ENCODE measurements around the gene TAS2R9.

TAS2R9 gene, protein sequence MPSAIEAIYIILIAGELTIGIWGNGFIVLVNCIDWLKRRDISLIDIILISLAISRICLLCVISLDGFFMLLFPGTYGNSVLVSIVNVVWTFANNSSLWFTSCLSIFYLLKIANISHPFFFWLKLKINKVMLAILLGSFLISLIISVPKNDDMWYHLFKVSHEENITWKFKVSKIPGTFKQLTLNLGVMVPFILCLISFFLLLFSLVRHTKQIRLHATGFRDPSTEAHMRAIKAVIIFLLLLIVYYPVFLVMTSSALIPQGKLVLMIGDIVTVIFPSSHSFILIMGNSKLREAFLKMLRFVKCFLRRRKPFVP

DNA sequence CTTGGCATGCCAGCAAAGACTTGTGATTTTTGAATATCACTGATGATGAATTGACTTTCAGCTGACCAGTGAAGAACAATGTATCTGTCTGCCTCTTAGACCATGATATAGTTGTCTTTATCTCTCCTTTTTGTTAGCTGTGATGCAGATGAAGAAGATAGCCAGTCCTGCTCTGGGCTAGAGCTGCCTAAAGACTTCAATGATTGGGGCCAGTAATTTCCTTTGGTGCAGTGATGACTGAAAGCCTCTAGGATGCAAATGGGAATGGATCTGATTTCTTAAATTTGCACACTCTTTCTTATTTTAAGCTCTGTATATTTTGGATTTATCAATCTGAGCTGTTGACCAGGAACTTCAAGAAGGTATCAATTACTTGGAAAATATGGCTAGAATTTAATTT is at the start of gene TAS2R9:
Gene TAS2R9, minus strand, starts transcription at position 101 of the 400 bp plus-strand sequence. Its CDS starts 93 bp downstream, at position 8.
- CTCF ChIA-PET: interaction anchor here (1.6 kb wide), 1 partner anchor 18 kb away, joined by 4 read pairs; no protein-coding TSS in a partner anchor
- POLR2A ChIA-PET: no interaction called here
- TF ChIP-seq, protein P1, sequence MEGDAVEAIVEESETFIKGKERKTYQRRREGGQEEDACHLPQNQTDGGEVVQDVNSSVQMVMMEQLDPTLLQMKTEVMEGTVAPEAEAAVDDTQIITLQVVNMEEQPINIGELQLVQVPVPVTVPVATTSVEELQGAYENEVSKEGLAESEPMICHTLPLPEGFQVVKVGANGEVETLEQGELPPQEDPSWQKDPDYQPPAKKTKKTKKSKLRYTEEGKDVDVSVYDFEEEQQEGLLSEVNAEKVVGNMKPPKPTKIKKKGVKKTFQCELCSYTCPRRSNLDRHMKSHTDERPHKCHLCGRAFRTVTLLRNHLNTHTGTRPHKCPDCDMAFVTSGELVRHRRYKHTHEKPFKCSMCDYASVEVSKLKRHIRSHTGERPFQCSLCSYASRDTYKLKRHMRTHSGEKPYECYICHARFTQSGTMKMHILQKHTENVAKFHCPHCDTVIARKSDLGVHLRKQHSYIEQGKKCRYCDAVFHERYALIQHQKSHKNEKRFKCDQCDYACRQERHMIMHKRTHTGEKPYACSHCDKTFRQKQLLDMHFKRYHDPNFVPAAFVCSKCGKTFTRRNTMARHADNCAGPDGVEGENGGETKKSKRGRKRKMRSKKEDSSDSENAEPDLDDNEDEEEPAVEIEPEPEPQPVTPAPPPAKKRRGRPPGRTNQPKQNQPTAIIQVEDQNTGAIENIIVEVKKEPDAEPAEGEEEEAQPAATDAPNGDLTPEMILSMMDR (IDR thresholded peaks at IDR 0.05; ENCODE audit: control extremely low read depth, extremely low read depth, low read depth, missing control alignments): no peak
- DNase-seq (ENCODE audit: extremely low spot score): no peak

DNA sequence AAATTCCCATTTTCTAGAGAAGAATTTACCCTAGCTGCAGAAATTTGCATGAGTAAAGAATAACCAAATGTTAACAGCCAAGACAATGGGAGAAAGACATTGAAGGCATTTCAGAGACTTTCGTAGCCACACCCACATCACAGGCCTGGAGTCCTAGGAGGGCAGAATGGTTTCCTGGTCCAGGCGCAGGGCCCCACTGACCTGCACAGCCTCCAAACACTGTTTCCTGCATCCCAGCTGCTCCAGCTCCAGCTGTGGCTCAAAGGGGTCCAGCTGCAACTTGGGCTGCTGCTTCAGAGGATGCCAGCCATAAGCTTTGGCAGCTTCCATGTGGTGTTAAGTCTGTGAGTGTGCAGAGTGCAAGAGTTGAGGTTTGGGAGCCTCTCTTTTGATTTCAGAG is 45.8 kb upstream of the TAS2R9 start:
- ChIA-PET CTCF (interaction anchor here (1.4 kb wide), 1 partner anchor 12 kb away, joined by 3 read pairs; no protein-coding TSS in a partner anchor), POLR2A (no interaction called here)
- TF ChIP-seq, protein P1 (IDR thresholded peaks at IDR 0.05; ENCODE audit: control extremely low read depth, extremely low read depth, low read depth, missing control alignments): no peak
- no peak for DNase-seq (ENCODE audit: extremely low spot score)

DNA sequence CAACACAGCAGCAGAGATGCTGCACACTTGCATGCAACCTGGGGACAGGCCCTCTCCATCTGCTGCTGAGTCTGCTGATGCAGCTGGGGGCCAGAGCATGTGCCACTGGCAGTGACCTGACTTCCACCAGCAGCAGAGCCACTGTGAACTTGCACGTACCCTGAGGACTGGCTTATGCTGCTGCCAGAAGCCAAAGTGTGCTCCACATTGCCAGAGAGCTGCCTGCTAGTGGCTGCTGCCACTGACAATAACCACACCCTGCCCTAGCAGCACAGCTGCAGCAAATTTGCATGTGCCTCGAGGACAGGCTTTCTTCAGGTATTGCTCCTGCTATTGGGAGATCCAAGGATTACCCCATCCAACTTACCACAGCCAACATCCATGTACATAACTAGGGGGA is 43.8 kb upstream of the TAS2R9 start:
- CTCF ChIA-PET: interaction anchor here (1.1 to 1.7 kb wide), 2 partner anchors 18 to 28 kb away, joined by 3 to 4 read pairs; partner anchors contain the start of gene TAS2R10
- POLR2A ChIA-PET: no interaction called here
- TF ChIP-seq, protein P1 (IDR thresholded peaks at IDR 0.05; ENCODE audit: control extremely low read depth, extremely low read depth, low read depth, missing control alignments): no peak
- no peak for DNase-seq (ENCODE audit: extremely low spot score)

DNA sequence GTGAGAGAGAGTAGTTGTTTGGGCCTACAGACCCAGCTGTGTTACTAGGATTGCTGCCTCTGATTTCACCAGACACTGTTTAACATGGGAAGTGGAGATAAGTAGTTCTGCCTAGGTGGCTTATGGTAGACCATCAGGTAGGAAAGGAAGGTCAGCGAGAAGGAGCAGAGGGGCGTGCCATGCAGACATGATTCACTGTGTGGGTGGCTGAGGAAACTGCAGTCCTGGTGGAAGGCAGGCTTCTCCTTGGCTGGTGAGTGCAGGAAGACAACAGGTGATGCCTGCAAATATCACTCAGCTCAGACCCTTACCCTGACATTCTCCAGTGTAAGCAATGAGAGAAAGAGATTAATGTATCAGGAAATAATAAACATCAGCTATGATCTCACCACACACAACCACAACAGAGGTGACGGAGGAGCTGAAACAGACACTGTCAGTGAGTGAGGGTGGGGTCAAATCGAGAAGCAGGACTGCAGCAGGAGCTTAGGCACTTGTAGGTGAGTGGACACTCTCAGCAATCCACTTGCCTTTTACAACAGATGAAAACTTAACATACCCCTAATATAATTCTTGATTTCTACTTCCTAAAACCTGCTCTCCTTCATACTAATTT is 41.4 kb upstream of the TAS2R9 start:
- TF ChIP-seq, protein P1 (IDR thresholded peaks at IDR 0.05; ENCODE audit: control extremely low read depth, extremely low read depth, low read depth, missing control alignments): no peak
- ChIA-PET POLR2A (no interaction called here), CTCF (no interaction called here)
- no peak for DNase-seq (ENCODE audit: extremely low spot score)

DNA sequence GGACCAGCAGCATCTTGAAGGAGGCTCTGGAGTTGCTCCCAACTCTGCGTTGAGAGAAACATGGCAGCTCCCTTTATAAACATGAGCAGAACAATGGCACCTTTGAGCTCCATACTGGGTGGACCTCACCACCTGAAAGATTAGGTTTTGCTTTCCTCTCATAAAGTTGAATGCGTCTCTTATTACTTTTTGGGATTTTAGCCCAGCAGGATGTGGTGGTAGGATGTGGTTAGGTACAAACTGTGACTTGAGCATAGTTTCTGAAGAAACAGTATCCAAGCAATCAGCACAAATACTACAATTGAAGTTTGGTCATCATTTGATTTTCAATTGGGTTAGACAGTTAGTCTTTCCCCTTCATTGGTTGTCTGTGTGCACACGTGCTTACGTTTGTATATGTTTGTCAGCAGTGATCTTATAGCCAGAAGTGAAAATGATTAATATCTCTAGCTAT is 39.5 kb upstream of the TAS2R9 start, which contains the start of gene PRR4:
Gene PRR4, minus strand, starts transcription at position 51 of the 454 bp plus-strand sequence. Its CDS starts 38 bp downstream, at position 13.
- DNase-seq (ENCODE audit: extremely low spot score): no peak
- TF ChIP-seq, protein P1 (IDR thresholded peaks at IDR 0.05; ENCODE audit: control extremely low read depth, extremely low read depth, low read depth, missing control alignments): no peak
- POLR2A ChIA-PET: no interaction called here
- CTCF ChIA-PET: interaction anchor here (1.3 to 2.2 kb wide), 2 partner anchors 9 to 20 kb away, joined by 3 to 6 read pairs; no protein-coding TSS in a partner anchor

DNA sequence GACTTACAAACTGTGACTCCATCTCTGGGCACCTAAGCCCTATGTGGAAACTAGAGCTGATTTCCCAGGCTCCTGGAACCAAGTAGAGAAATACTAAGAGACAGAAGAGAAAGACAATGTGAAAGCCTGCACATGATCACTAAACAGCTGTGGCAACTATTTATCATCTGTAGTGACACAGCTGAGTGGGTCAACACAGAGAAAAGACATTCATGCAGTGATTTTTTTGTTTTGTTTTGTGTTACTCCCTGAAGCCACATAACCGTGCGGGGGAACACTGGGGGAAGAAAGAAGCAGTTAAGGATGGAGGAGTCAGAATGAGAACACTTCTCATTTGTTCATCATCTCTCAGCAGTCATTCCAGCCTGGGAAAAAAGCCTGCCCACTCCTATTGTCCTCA is 37.8 kb upstream of the TAS2R9 start:
- CTCF ChIA-PET: interaction anchor here (2.2 kb wide), 1 partner anchor 8 kb away, joined by 6 read pairs; no protein-coding TSS in a partner anchor
- no peak for DNase-seq (ENCODE audit: extremely low spot score)
- TF ChIP-seq, protein P1 (IDR thresholded peaks at IDR 0.05; ENCODE audit: control extremely low read depth, extremely low read depth, low read depth, missing control alignments): no peak
- POLR2A ChIA-PET: no interaction called here

All from GM10248 (cell line).